HG02623 (cell line): ENCODE measurements around the gene EPN2.

Source experiments
- ATAC-seq: cut with Tn5 transposase; IDR thresholded peaks from one replicate; pipeline ENCODE4 v1.9.1; 2021; ENCODE audit warnings: moderate library complexity; ENCODE audit not compliant: unreplicated experiment

EPN2 gene

DNA sequence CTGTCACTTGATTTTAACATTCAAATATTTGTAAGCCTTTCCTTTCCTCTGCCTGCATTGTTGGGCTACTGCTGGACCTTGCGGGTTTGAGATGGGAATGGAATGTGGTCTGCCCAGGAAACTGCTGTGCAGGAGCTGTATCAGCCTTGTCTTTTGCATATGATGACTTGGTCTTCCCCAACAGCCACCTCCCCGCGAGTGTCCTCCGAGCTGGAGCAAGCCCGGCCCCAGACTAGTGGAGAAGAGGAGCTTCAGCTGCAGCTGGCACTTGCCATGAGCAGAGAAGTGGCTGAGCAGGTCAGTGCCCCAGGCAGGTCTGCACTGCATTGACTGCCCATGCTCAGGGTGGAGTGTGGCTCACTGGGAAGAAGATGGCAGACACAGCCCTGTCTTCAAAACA is 72.5 kb downstream of the EPN2 start:
- no peak for ATAC-seq

DNA sequence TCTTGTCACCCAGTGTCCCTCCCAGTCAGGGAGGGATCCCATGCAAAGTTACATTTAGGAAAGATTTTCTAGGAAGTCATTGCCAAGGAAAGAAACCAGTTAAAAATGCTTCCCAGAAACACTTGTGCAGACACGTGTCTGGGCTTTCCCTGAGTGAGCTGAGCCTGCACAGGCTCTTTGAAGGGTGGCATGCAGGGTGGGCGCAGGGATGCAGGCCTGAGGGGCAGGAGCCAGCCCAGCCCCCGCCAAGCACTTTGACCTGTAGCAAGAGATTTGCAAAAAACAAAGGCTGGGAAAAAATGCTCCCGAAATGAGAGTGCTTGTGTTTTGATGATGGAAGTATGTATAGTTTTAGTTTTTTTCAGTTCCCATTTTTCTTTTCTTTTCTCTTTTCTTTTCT is 73.0 kb downstream of the EPN2 start:
- no peak for ATAC-seq

DNA sequence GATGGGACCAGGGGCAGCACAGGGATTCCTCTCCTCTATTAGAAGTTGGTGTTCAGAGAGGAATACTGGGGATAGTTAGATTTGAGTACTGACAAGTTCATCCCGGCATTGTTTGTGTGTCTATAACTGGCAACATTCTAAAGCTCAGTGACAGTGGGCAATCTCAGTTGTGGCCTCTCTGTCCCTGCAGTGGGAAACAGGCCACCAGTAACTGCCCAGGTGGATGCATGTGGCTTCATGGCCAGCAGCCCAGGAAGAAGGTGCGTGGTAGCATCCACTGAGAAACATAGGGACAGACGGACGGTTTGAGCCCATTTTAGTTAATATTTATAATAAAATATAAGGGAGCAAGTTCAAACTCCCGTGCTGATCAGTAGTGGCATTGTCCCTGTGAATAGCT is 73.8 kb downstream of the EPN2 start:
- no peak for ATAC-seq

DNA sequence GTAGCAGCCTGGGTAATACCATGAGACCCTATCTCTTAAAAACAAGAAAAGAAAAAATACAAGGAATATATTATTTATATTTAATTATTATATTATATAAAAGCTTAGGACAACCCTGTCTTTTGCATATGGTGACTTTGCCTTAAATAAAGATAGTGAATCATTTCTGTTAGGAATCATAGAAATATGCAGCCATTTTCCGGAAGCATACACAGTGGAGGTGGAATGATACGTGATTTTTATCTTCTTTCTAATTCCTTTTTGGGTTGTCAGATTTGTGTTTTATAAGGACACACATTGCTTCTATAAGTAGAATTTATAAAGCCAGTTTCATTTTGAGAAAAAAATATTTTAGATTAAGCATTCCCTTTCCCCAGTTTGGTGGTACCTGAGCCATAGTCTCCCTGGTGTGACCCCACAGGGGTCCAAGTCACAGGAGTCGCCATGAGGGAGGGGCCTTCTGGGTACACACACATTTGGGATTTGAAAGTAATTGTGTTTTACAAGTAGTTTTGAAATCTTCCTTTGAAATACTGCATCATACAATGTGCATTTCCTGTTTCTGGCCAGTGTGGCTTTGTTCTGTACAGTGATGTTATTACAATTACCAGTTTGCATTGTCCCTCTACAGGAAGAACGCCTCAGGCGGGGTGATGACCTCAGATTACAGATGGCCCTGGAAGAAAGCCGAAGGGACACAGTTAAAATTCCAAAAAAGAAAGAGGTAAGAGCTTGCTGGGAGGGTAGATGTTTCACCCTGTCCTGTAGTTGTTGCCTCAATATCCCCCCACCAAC is 74.5 kb downstream of the EPN2 start:
- no peak for ATAC-seq

DNA sequence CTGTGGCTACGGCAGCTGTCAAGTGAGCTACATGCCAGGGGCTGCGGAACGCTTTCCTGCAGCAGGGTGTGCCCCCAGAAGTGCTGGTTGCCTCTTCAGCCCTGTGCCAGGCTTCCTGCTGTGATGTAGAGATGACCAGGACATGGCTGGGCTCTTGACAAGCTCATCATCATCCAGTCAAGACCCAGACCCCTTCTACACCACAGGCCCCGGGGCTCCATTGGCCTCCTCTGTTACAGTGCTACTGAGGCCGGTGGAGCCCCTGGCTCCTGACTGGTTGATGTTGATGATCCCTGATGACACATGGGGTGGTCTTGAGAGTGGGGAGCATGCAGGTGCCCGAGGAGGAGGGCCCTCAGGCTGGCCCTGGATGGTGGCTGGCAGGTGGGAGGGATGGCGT is 75.2 kb downstream of the EPN2 start:
- ATAC-seq = no peak

DNA sequence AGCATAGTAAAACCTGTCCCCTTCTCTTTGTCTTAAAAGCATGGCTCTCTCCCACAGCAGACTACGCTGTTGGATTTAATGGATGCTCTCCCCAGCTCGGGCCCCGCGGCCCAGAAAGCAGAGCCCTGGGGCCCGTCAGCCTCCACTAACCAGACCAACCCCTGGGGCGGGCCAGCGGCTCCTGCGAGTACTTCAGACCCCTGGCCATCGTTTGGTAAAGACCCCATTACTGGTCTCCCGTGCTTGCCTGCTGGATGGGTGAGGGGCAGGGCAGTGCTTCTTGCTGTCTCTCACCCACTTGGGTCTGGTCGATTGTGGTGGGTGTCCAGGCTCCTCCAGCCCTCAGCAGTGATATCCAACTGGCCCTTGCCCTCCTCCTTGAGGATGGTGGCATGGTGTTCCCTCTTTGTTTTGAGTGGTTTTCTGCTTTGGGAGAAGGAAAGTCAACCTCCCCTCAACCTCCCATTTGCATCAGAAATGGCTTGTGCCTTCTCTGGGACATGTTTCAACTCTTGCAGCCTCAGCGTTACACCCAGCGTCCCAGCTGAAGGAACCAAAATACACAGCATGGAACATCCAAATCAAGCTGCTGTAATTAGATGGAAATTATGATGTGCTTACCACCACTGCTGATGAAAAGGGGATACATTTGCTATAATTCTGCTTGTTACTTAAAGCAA is 76.0 kb downstream of the EPN2 start:
- ATAC-seq = no peak

DNA sequence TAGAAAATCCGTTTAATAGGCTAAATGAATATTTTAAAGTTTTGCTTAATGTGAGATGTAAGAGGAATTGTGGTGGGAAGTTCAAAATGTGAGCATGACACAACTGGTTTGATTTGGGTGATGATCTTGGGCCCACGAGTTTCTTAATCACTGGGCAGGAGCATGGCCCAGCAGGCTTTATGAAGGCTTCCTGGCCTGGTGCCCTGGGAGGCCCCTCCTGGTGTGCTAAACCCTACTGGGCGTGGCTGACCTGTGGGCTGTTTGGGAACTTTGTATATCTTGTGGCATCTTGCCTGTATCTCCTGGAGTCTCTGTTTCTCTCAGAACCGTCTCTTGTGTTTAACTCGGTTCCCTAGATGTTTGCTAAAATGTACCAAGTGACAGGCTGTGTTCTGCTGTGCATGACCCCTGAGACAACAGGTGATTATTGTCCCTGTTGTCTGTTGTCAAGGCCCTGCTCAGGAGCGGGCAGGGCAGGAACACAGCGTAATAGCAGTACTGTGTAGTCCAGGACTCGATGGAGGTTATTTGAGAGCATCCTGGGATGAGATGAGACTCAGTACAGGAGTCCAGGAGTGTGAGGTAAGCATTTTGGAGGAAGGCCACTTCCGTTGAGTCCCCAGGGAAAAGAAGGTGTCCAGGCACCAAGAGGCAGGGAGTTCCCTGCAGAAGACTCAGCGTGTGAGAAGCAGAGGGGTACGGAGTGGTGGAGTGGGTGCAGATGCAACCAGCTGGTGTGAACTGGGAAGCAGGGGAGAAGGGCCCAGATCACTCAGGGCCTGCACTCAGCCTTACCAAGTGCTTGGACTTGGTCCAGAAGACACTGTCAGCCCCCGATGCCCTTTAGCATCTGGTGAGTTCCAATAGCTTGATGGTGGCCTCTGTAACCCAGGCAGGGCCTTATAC is 76.8 kb downstream of the EPN2 start:
- no peak for ATAC-seq

DNA sequence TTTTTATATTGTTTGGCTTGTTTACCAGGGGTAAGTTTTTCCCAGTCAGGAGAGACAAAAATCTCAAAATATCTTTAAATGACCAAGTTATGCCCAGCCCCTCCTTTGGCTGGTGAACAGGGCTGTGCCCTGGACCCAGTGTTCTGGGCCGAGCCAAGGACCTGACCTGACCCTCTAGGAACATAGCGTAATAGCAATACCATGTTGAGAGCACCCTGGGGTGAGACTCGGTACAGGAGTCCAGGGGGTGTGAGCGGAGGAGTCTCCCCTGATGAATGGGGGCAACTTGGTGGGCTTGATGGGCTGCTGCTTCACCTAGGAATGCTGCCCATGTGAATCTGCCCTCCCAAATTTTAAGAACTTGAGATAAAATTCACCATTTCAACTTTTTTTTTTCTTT is 77.9 kb downstream of the EPN2 start:
- ATAC-seq = no peak

DNA sequence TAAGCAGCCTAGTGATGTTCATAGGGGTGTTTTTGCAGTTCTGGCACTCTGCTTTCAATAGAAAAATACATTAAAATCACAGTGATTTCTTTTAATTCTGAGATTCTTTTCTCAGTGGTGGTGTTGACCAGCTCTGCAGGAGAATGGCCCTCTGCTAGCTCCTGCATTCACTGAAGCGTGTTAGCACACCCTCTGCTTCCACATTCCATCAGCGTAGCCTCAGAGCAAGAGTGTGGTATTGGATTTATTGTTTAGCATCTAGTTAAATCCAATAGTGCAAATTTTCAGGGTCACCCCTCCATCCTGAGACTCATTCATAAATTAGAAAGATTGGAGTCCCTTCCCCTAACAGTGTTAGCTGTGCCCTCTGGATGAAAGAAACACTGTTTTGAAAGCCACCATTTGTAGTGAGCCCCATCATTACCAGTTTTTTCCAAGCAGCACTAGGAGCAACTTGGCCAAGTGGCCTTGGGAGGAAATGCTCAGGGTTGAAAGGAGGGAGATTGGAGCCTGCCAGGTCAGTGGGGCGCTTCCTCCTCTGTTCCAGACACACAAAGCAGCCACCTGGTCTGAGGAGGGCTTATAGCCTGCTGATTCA is 79.7 kb downstream of the EPN2 start:
- ATAC-seq = no peak

DNA sequence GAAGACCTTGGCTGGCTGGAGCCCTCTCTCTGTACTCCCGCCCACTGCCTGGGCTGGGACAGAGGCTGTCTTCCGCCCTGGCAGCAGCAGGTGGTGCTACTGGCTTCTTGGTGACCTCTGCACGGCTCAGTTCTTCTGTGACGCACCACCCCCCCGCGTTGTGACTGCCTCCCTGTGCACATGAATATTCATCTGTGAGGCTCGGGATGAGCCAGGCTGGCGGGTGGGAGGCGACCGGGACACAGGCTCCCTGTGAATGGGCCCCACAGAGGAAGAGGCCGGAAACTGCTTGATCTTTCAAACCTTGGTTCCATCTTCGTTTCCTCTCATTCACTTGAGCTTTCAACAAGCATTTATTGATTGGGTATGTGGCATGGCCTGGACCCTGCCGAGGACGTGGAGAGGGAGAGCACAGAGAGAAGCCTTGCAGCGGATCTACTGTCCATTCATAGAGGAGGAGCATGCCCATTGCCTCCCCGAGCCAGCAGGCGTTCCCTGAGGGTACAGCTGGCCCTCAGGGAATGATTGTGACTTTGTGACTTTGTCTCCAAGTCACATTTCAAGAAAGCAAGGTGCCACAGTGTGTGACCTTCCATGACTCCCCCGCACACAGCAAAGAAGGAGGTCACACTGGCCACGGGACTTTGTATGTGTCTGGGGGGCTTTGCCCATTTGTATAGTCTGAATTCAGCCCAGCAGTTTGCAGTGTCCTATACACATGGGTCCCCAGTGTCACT is 80.4 kb downstream of the EPN2 start:
- no peak for ATAC-seq

DNA sequence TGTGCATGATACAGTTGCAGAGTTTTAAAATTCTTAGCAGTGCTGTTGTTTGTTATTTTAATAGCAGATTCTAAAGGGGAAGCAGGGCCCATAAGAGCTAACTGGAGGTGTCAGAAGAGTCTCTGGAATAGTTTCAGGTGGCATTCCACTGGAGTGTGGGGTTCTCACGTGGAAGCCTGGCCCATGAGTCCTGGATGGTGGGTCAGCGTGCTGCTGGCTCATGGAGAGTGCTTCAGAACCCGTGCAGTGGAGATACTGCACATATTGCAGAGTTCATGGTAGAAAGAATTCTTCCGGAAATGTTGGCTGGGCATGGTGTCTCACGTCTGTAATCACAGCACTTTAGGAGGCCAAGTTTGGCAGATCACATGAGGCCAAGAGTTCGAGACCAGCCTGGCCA is 81.4 kb downstream of the EPN2 start:
- no peak for ATAC-seq

DNA sequence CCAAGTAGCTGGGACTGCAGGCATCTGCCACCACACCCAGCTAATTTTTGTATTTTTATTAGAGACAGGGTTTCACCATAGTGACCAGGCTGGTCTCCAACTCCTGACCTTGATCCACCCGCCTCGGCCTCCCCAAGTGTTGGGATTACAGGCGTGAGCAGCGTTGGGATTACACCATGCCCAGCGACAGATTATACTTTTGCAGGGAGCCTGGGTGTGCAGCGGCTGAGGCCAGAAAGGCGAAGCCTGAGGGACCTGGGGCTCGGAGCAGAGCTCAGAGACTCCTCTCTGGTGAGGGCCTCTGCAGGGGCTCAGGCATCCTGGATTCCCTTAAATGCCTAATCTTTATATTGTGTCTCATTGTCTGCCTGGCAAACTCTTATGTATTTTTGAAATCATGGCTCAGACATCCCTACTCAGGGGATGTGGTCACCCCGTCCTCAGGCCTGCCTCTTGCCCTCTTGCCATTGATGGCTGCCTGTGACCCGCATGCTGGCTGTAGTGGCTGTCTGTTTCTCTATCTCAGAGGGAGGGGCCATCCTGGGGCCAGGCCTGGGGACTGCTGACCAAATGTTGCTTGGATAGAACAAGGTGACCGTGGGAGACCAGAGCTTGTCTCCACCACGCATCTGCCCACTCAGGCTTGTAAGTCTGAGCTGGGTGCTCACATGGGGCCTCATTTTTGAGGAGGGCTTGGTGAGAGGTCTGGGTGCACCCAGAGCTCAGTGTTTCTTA is 82.8 kb downstream of the EPN2 start:
- no peak for ATAC-seq

DNA sequence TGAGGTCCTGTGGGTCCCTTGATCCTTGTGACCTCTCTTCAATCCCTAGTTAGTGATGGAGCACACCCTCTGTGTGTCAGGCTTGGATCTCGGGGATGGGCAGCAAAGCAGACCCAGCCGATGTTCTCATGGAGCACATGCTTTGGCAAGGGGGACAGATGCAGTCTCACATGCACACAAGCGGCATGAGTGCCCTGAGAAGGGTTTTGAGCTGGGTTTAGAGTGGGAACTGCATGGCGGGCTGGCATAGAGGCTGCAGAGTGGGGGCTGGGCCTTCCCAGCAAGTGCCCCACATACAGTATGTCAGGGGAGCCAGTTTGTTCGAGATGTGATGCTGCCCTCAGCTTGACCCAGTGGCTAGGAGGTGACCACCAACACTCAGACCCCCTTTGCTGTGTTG is 83.7 kb downstream of the EPN2 start:
- ATAC-seq = no peak

DNA sequence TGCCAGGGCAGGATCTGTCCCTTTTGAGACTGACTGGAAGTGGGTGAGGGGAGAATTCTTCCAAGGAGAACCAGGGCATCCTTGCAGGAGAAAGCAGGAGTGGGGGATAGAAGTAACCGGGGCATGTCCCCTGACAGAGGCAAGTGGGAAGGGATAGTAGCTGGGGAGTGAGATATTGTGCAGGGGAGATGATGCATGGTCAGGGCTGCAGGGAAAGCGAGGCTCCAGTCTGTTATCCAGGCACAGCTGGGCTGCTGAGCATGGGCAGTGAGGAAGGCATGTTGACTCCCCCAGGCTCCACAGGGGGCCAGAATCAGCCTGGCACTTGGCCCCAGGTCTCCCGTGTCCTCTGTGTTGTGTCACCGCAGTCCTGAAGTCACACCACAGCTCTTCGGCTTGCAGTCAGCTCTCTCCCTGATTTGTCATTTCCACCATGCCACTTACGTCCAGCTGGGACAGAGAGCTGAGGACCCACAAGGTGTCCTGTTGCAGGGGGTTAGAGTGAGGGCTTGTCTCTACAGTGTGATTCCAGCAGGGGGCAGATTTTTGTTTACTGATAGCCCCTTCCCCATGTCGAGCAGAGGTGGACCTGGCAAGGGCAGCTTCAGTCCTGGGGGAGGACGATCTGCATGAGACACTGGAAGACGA is 84.4 kb downstream of the EPN2 start:
- no peak for ATAC-seq

DNA sequence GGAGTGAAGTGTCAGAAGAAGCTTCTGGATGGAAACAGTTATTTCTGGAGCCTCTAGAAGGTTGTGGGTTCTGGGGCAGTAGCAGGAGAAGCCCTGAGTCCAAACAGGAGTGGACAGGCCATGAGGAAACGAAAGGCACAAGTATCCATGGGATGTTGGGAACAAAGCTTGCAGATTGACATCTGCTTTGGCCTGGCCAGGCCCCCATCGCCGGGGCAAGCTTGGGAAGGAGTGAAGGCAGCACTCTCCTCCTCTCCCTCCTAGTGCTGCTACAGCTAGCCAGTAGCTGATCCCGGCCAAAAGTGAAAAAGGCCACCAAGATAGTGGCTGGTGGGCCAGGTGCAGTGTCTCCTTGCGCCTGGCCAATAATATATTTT is 85.0 kb downstream of the EPN2 start:
- ATAC-seq = no peak

DNA sequence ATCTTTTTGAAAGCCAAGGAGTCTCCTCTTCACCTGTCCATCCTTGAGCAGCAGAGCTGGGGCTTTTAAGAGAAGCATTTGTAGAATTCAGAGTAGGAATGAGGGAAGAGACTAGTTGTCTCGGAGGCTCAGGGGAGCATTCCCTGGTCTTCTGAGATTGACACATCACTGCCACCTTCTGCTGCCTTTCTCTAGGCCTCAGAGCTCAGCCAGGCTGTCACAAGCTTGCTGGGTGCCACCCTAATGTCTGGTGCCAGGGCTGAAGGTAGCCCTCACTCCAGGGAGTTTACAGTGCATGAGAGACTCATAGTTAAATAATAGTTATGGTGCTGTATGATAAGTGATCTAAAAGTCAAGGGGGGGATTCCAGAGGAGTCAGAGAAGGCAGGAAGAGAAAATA is 85.7 kb downstream of the EPN2 start:
- ATAC-seq = no peak

DNA sequence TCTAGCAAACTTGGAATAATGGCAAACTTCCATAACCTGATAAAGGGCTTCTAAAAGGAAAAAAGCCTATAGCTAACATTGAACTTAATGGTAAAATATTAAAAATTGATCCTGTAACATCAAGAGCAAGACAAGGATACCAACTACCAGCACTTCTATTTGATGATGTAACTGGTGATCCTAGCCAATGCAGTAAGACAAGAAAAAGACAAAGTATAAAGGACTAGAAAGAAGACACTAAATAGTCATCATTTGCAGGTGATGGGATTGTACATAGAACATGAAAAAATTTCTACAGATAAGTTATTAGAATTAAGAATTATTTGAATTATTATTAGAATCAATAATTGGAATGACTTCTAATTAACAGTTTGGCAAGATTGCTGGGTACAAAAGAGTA is 88.4 kb downstream of the EPN2 start:
- no peak for ATAC-seq

DNA sequence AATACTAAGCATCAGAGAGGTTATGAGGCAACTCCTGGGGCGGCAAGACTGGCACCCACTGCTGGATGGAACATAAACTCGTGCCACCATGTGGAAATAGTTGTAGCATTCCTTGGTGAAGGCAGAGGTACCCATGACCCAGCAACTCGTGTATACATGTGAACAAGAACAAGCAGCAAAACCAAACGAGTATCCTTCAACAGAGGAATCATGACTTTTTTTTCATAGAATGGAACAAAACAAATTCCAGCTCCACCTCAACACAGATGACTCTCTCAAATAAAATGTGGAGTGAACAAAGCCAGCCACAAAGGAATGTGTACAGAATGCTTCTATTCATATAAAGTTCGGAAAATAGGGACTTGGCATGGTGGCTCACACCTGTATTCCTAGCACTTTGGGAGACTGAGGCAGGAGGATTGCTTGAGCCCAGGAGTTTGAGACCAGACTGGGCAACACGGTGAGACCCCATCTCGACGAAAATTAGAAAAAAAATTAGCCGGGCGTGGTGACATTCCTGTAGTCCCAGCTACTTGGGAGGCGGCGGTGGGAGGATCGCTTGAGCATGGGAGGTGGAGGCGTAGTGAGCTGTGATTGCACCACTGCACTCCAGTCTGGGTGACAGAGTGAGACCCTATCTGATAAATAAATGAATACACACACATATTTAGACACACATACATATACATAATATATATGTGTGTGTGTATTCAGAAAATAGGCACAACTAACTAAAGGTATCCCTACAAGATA is 90.0 kb downstream of the EPN2 start:
- ATAC-seq = no peak
